GM18520 (cell line): ENCODE data around the gene LACTBL1.
"Not testable (repeated sequence)": the region's sequence is repeated elsewhere in the genome, so short reads cannot be mapped to it uniquely, and the experiment has no call there.

ENCODE experiments used
- ATAC-seq: cut with Tn5 transposase; IDR thresholded peaks from one replicate; pipeline ENCODE4 v1.9.1; 2021; ENCODE audit not compliant: unreplicated experiment

LACTBL1 gene

GRCh38 chr1:22949822-22950331, 22.8 kb downstream of the LACTBL1 start:
- no peak for ATAC-seq

- not testable (repeated sequence) for ATAC-seq
Measured at GRCh38 chr1:22945171-22945570, 27.5 kb downstream of the LACTBL1 start.

- ATAC-seq: no peak
Measured at GRCh38 chr1:22944346-22945055, 28.2 kb downstream of the LACTBL1 start.

- ATAC-seq: no peak
Measured at GRCh38 chr1:22941257-22941656, 31.4 kb downstream of the LACTBL1 start.

- no peak for ATAC-seq
Measured at GRCh38 chr1:22936681-22937080, 36.0 kb downstream of the LACTBL1 start.

- no peak for ATAC-seq
Measured at GRCh38 chr1:22935433-22935832, 37.2 kb downstream of the LACTBL1 start.

- no peak for ATAC-seq
Measured at GRCh38 chr1:22932803-22933470, 39.7 kb downstream of the LACTBL1 start.

- ATAC-seq: no peak
Measured at GRCh38 chr1:22930240-22930912, 42.3 kb downstream of the LACTBL1 start.

- no peak for ATAC-seq
Measured at GRCh38 chr1:22925111-22925510, 47.6 kb downstream of the LACTBL1 start.

- no peak for ATAC-seq
Measured at GRCh38 chr1:22922640-22923039, 50.0 kb downstream of the LACTBL1 start.

- no peak for ATAC-seq
Measured at GRCh38 chr1:22921452-22922126, 51.1 kb downstream of the LACTBL1 start.

GRCh38 chr1:22920734-22921451, 51.8 kb downstream of the LACTBL1 start:
- ATAC-seq: no peak

GRCh38 chr1:22920026-22920733, 52.5 kb downstream of the LACTBL1 start:
- ATAC-seq: no peak

GRCh38 chr1:22919341-22920025, 53.2 kb downstream of the LACTBL1 start:
- ATAC-seq: no peak

GRCh38 chr1:22918644-22919043, 54.0 kb downstream of the LACTBL1 start:
- ATAC-seq: no peak

GRCh38 chr1:22917989-22918388, 54.7 kb downstream of the LACTBL1 start:
- no peak for ATAC-seq

- ATAC-seq: no peak
Measured at GRCh38 chr1:22916471-22916820, 56.2 kb downstream of the LACTBL1 start.

- ATAC-seq: no peak
Measured at GRCh38 chr1:22915816-22916470, 56.7 kb downstream of the LACTBL1 start.

GRCh38 chr1:22915231-22915630, 57.4 kb downstream of the LACTBL1 start:
- no peak for ATAC-seq
